Measurements from ENCODE around the gene PLEKHJ1. TPM values are rescaled to one million over a fixed set of nuclear protein-coding genes. Genes with fewer than 3 reads are reported as not detected.

Gene PLEKHJ1
- total RNA-seq, 2 donors from 2014 or later, result 26.3 to 46.2 TPM

DNA sequence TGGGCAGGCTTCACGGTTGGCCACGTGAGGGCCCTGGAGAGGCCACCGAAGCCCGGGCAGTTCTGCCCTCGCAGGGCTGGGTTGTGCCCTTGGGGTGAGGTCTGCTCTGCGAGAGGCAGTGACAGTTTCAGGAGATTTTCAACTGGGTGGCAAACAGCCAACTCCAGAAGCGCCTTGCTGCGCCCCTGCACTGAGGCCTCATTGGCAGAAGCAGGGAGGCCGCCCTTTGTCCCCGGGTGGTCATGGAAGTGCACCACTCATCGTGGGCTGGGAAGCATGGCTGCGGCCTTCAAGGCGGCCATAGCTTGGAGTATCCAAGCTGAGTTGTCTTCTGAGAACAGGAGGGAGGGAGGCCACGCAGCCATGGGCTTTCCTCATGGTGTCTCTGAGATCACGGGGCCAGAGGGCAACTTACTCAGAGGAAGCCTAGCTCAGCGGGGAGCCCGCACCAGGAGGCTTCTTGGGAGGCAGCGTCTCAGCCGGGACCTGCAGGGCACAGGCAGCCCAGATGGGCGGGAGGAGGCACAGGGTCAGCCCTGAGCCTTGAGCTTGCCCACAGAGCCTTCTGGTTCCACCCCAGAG lies 14.8 kb downstream of the PLEKHJ1 start:
- ATAC-seq (ENCODE audit: insufficient number of reproducible peaks, low FRiP score, low read depth), result no peak
- H3K27ac ChIP-seq, result no peak overlapping the region
- TF ChIP-seq, protein P1, sequence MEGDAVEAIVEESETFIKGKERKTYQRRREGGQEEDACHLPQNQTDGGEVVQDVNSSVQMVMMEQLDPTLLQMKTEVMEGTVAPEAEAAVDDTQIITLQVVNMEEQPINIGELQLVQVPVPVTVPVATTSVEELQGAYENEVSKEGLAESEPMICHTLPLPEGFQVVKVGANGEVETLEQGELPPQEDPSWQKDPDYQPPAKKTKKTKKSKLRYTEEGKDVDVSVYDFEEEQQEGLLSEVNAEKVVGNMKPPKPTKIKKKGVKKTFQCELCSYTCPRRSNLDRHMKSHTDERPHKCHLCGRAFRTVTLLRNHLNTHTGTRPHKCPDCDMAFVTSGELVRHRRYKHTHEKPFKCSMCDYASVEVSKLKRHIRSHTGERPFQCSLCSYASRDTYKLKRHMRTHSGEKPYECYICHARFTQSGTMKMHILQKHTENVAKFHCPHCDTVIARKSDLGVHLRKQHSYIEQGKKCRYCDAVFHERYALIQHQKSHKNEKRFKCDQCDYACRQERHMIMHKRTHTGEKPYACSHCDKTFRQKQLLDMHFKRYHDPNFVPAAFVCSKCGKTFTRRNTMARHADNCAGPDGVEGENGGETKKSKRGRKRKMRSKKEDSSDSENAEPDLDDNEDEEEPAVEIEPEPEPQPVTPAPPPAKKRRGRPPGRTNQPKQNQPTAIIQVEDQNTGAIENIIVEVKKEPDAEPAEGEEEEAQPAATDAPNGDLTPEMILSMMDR (IDR thresholded peaks at IDR 0.05), result no peak
- no peak for DNase-seq (ENCODE audit: low spot score)
- H3K9me3 ChIP-seq, result no peaks in the 10 kb centered on the region
- H3K27me3 ChIP-seq (replicated peaks; ENCODE audit: insufficient read depth), result no peaks in the 10 kb centered on the region
- H3K4me1 ChIP-seq (ENCODE audit: control insufficient read depth in 1 of 2, low read depth in 2 of 2), result no peaks in the 10 kb centered on the region
- H3K4me3 ChIP-seq, result no peak overlapping the region
- peaks cover 38% of the 10 kb centered on the region for H3K36me3 ChIP-seq

GRCh38 chr19:2219726-2220125 lies 16.4 kb downstream of the PLEKHJ1 start:
- no peaks in the 10 kb centered on the region for H3K9me3 ChIP-seq
- TF ChIP-seq, protein P1 (IDR thresholded peaks at IDR 0.05), result no peak
- H3K27me3 ChIP-seq (replicated peaks; ENCODE audit: insufficient read depth), result no peaks in the 10 kb centered on the region
- no peak for ATAC-seq (ENCODE audit: insufficient number of reproducible peaks, low FRiP score, low read depth)
- DNase-seq (ENCODE audit: low spot score), result no peak
- no peak overlapping the region for H3K4me3 ChIP-seq
- peaks cover 38% of the 10 kb centered on the region for H3K36me3 ChIP-seq
- no peaks in the 10 kb centered on the region for H3K4me1 ChIP-seq (ENCODE audit: control insufficient read depth in 1 of 2, low read depth in 2 of 2)
- no peak overlapping the region for H3K27ac ChIP-seq

DNA sequence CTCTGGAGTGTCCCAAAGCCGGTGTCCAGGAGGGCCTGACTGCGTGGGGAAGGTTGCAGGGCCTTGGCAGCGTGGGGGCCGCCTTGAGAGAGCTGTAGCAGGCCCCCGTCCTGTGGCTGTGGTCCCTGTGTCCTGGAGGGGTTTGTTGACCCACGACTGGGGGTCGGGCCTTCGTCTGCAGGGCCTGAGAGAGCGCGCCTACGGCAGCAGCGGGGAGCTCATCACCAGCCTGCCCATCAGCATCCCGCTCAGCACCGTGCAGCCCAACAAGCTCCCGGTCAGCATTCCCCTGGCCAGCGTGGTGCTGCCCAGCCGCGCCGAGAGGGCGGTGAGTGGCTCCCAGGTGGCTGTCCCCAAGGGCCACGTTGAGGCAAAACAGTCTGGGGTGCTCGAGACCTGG lies 18.5 kb downstream of the PLEKHJ1 start:
- DNase-seq (ENCODE audit: low spot score), result no peak
- H3K4me1 ChIP-seq (ENCODE audit: control insufficient read depth in 1 of 2, low read depth in 2 of 2), result no peaks in the 10 kb centered on the region
- H3K27ac ChIP-seq, result no peak overlapping the region
- TF ChIP-seq, protein P1 (IDR thresholded peaks at IDR 0.05), result no peak
- H3K27me3 ChIP-seq (replicated peaks; ENCODE audit: insufficient read depth), result no peaks in the 10 kb centered on the region
- peaks cover 50% of the 10 kb centered on the region for H3K36me3 ChIP-seq
- ATAC-seq (ENCODE audit: insufficient number of reproducible peaks, low FRiP score, low read depth), result no peak
- H3K4me3 ChIP-seq, result no peak overlapping the region
- H3K9me3 ChIP-seq, result no peaks in the 10 kb centered on the region

DNA sequence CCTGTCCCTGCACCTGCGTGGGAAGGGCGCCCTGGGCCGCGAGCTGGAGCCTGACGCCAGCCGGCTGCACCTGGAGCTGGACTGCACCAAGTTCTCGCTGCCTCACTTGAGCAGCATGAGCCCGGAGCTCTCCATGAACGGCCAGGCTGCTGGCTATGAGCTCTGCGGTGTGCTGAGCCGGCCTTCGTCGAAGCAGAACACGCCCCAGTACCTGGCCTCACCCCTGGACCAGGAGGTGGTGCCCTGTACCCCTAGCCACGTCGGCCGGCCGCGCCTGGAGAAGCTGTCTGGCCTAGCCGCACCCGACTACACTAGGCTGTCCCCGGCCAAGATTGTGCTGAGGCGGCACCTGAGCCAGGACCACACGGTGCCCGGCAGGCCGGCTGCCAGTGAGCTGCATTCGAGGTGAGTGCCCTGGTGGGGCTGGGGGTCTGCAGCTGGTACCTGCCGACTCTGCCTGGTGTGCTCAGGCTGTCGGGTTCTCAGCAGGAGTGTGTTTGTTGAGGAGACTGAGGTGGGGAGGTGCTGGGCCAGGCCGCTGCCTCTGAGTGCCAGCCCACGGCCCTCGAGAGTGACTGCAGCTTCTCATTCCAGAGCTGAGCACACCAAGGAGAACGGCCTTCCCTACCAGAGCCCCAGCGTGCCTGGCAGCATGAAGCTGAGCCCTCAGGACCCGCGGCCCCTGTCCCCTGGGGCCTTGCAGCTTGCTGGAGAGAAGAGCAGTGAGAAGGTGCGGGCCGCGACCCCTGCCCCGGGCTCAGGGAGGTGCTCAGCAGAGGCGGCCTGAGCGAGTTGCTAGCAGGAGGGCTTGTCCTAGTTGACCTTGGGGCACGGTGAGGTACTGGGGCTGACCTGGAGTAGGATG lies 19.5 kb downstream of the PLEKHJ1 start:
- no peaks in the 10 kb centered on the region for H3K27me3 ChIP-seq (replicated peaks; ENCODE audit: insufficient read depth)
- peaks cover 53% of the 10 kb centered on the region for H3K36me3 ChIP-seq
- H3K4me1 ChIP-seq (ENCODE audit: control insufficient read depth in 1 of 2, low read depth in 2 of 2), result no peaks in the 10 kb centered on the region
- H3K4me3 ChIP-seq, result no peak overlapping the region
- H3K9me3 ChIP-seq, result no peaks in the 10 kb centered on the region
- no peak for DNase-seq (ENCODE audit: low spot score)
- no peak overlapping the region for H3K27ac ChIP-seq
- TF ChIP-seq, protein P1 (IDR thresholded peaks at IDR 0.05), result no peak
- no peak for ATAC-seq (ENCODE audit: insufficient number of reproducible peaks, low FRiP score, low read depth)

- Histone ChIP-seq H3K4me3 (no peak overlapping the region), H3K27ac (no peak overlapping the region), H3K4me1 (ENCODE audit: control insufficient read depth in 1 of 2, low read depth in 2 of 2) (no peaks in the 10 kb centered on the region), H3K36me3 (peaks cover 63% of the 10 kb centered on the region), H3K9me3 (no peaks in the 10 kb centered on the region), H3K27me3 (replicated peaks; ENCODE audit: insufficient read depth) (no peaks in the 10 kb centered on the region)
- TF ChIP-seq, protein P1 (IDR thresholded peaks at IDR 0.05), result no peak
- ATAC-seq (ENCODE audit: insufficient number of reproducible peaks, low FRiP score, low read depth) (no peak), DNase-seq (ENCODE audit: low spot score) (no peak)
These were observed 20.8 kb downstream of the PLEKHJ1 start for GRCh38 chr19:2215281-2215751.
